NOMO-1 treated with DMSO at 0.1 percent for 48 hours (cell line): ENCODE measurements around the gene ADD2.

Source experiments
- DNase-seq: peaks from one replicate; lab custom pipeline; 2025; ENCODE audit not compliant: unreplicated experiment; lab: John Stamatoyannopoulos, UW

Gene ADD2

GRCh38 chr2:70676301-70677035 is 91.5 kb downstream of the ADD2 start:
- no peak for DNase-seq

- no peak for DNase-seq
These were observed 92.1 kb downstream of the ADD2 start for GRCh38 chr2:70675862-70676261.

- DNase-seq: no peak
These were observed 93.2 kb downstream of the ADD2 start for GRCh38 chr2:70674636-70675430.

- no peak for DNase-seq
These were observed 94.9 kb downstream of the ADD2 start for GRCh38 chr2:70673041-70673647.

GRCh38 chr2:70671092-70671675 is 96.8 kb downstream of the ADD2 start:
- DNase-seq: no peak

GRCh38 chr2:70670626-70671025 is 97.4 kb downstream of the ADD2 start:
- DNase-seq: no peak

- DNase-seq: no peak
These were observed 97.8 kb downstream of the ADD2 start for GRCh38 chr2:70670202-70670601.

GRCh38 chr2:70668911-70669310 is 99.1 kb downstream of the ADD2 start:
- no peak for DNase-seq

GRCh38 chr2:70668432-70668831 is 99.6 kb downstream of the ADD2 start:
- DNase-seq: no peak

- no peak for DNase-seq
These were observed 103.5 kb downstream of the ADD2 start for GRCh38 chr2:70664525-70664924.

GRCh38 chr2:70663411-70663810 is 104.6 kb downstream of the ADD2 start:
- no peak for DNase-seq

GRCh38 chr2:70659551-70659950 is 108.4 kb downstream of the ADD2 start:
- no peak for DNase-seq

- no peak for DNase-seq
These were observed 109.5 kb downstream of the ADD2 start for GRCh38 chr2:70658476-70658875.

- DNase-seq: no peak
These were observed 110.8 kb downstream of the ADD2 start for GRCh38 chr2:70657246-70657645.

- DNase-seq: no peak
These were observed 111.5 kb downstream of the ADD2 start for GRCh38 chr2:70656421-70657010.

- no peak for DNase-seq
These were observed 112.2 kb downstream of the ADD2 start for GRCh38 chr2:70655786-70656185.

GRCh38 chr2:70655211-70655610 is 112.8 kb downstream of the ADD2 start:
- DNase-seq: peak; percentile 77

GRCh38 chr2:70651727-70652126 is 116.3 kb downstream of the ADD2 start:
- no peak for DNase-seq

GRCh38 chr2:70651014-70651413 is 117.0 kb downstream of the ADD2 start:
- DNase-seq: no peak

- DNase-seq: peak; percentile 71
These were observed 119.0 kb downstream of the ADD2 start for GRCh38 chr2:70648961-70649360.

- peak; percentile 68 for DNase-seq
These were observed 120.0 kb downstream of the ADD2 start for GRCh38 chr2:70647873-70648481.
